ENCODE data around the gene PITPNM3.

- no peak for TF ChIP-seq CTCF (conservative IDR thresholded peaks at IDR 0.05 in 1 of 2, IDR thresholded peaks at IDR 0.05 in 1 of 2; ENCODE audit: extremely low read depth in 1 of 2, insufficient read depth in 1 of 2, low read depth in 1 of 2, low read length in 2 of 2)
- no peak for TF ChIP-seq EZH2 (IDR thresholded peaks at IDR 0.05; ENCODE audit: borderline replicate concordance, low read length)
Observed at GRCh38 chr17:6517062-6517461, 39.3 kb downstream of the PITPNM3 start.
